Glutamatergic neuron (in vitro differentiated cells): ENCODE measurements around the gene TDRD7. TPM values are rescaled to one million over a fixed set of nuclear protein-coding genes. Genes with fewer than 3 reads are reported as not detected.

Source experiments
- DNase-seq: peaks from one replicate; pipeline ENCODE4 v3.0.0; 2022
- H3K27ac Mint-ChIP-seq: one replicate; pipeline ENCODE4 v1.8.0; 2020; ENCODE audit warnings: mild to moderate bottlenecking, mixed read lengths, inconsistent platforms; ENCODE audit not compliant: unreplicated experiment
- H3K27me3 Mint-ChIP-seq: one replicate; pipeline ENCODE4 v1.8.0; 2020; ENCODE audit warnings: mild to moderate bottlenecking, moderate library complexity, mixed read lengths, inconsistent platforms; ENCODE audit not compliant: unreplicated experiment
- H3K36me3 Mint-ChIP-seq: one replicate; pipeline ENCODE4 v1.8.0; 2020; ENCODE audit warnings: mild to moderate bottlenecking, mixed read lengths, inconsistent platforms; ENCODE audit not compliant: unreplicated experiment
- H3K4me1 Mint-ChIP-seq: one replicate; pipeline ENCODE4 v1.8.0; 2020; ENCODE audit warnings: mild to moderate bottlenecking, low read depth, mixed read lengths, inconsistent platforms; ENCODE audit not compliant: unreplicated experiment
- H3K4me3 Mint-ChIP-seq: one replicate; pipeline ENCODE4 v1.8.0; 2020; ENCODE audit warnings: mild to moderate bottlenecking, mixed read lengths, inconsistent platforms; ENCODE audit not compliant: unreplicated experiment
- H3K9me3 Mint-ChIP-seq: one replicate; pipeline ENCODE4 v1.8.0; 2020; ENCODE audit warnings: mild to moderate bottlenecking, moderate library complexity, mixed read lengths, inconsistent platforms; ENCODE audit not compliant: unreplicated experiment
- CTCF ChIP-seq: fragments of 200-600 bp; sonication (generic); IDR thresholded peaks from one replicate; pipeline ENCODE4 v1.5.0; 2021; ENCODE audit not compliant: partially characterized antibody, unreplicated experiment
- long read RNA-seq: library from polyadenylated mRNA; unstranded; transcript quantifications from one replicate; pipeline ENCODE4 v2.0.0, GENCODE V29; 2020; ENCODE audit not compliant: unreplicated experiment
- total RNA-seq: library from RNA; stranded (reverse); fragmentation: NEBNext Ultra II Directional; extraction: Animal tissue kit (Norgen Biotek cat#: 25700); gene quantifications from one replicate; pipeline ENCODE4 v1.2.1, GENCODE V29; 2021; ENCODE audit not compliant: unreplicated experiment

Gene TDRD7
- 1.4 TPM for total RNA-seq
- long read RNA-seq, result 0 reads

- Mint-ChIP-seq H3K9me3 (peaks cover 1% of the 10 kb centered on the region), H3K27ac (no peak within 1 kb of the TSS), H3K4me3 (peak within 1 kb of the TSS; percentile 97), H3K36me3 (peaks cover 4% of the 10 kb centered on the region), H3K27me3 (peaks cover 8% of the 10 kb centered on the region), H3K4me1 (no peaks in the 10 kb centered on the region)
- peak; percentile 85 for DNase-seq
- peak; percentile 97 for TF ChIP-seq CTCF
Measured at GRCh38 chr9:97411789-97412625, at the start of gene TDRD7. Gene TDRD7, plus strand, starts transcription at chr9:97412096. Its CDS starts 16,370 bp downstream, at chr9:97428466.

- TF ChIP-seq CTCF, result no peak
- Mint-ChIP-seq H3K4me1 (peaks cover 3% of the 10 kb centered on the region), H3K4me3 (no peak overlapping the region), H3K36me3 (peaks cover 5% of the 10 kb centered on the region), H3K27me3 (peaks cover 7% of the 10 kb centered on the region), H3K9me3 (peaks cover 2% of the 10 kb centered on the region), H3K27ac (no peak overlapping the region)
- no peak for DNase-seq
Measured at GRCh38 chr9:97362777-97363545, 48.9 kb upstream of the TDRD7 start.

GRCh38 chr9:97363661-97364299 lies 48.1 kb upstream of the TDRD7 start:
- no peak overlapping the region for H3K4me3 Mint-ChIP-seq
- peaks cover 7% of the 10 kb centered on the region for H3K27me3 Mint-ChIP-seq
- no peaks in the 10 kb centered on the region for H3K4me1 Mint-ChIP-seq
- H3K9me3 Mint-ChIP-seq, result peaks cover 2% of the 10 kb centered on the region
- no peak for DNase-seq
- no peak overlapping the region for H3K27ac Mint-ChIP-seq
- peaks cover 10% of the 10 kb centered on the region for H3K36me3 Mint-ChIP-seq
- no peak for TF ChIP-seq CTCF

GRCh38 chr9:97364769-97365490 lies 47.0 kb upstream of the TDRD7 start:
- Mint-ChIP-seq H3K4me1 (no peaks in the 10 kb centered on the region), H3K9me3 (peaks cover 5% of the 10 kb centered on the region), H3K27ac (no peak overlapping the region), H3K27me3 (peaks cover 7% of the 10 kb centered on the region), H3K4me3 (no peak overlapping the region), H3K36me3 (peaks cover 19% of the 10 kb centered on the region)
- no peak for DNase-seq
- no peak for TF ChIP-seq CTCF
